GM19099 (cell line): ENCODE results near the gene SNX7.

ENCODE experiments used
- POLR2A ChIP-seq: IDR thresholded peaks from 3 replicates; pipeline ENCODE4 v1.6.1; 2011; ENCODE audit warnings: low read depth; ENCODE audit not compliant: insufficient read length; ENCODE audit errors: extremely low read depth

The SNX7 gene

GRCh38 chr1:98681812-98682211, 20.3 kb downstream of the SNX7 start:
- TF ChIP-seq POLR2A, result no peak

GRCh38 chr1:98688110-98688739, 26.7 kb downstream of the SNX7 start:
- no peak for TF ChIP-seq POLR2A

GRCh38 chr1:98690576-98690975, 29.1 kb downstream of the SNX7 start:
- TF ChIP-seq POLR2A, result no peak

- TF ChIP-seq POLR2A, result no peak
Observed at GRCh38 chr1:98692482-98692881, 31.0 kb downstream of the SNX7 start.

- no peak for TF ChIP-seq POLR2A
Observed at GRCh38 chr1:98693385-98693784, 31.9 kb downstream of the SNX7 start.

GRCh38 chr1:98696077-98696476, 34.6 kb downstream of the SNX7 start:
- no peak for TF ChIP-seq POLR2A

GRCh38 chr1:98697781-98698180, 36.3 kb downstream of the SNX7 start:
- TF ChIP-seq POLR2A, result no peak

GRCh38 chr1:98698625-98699024, 37.1 kb downstream of the SNX7 start:
- no peak for TF ChIP-seq POLR2A

- TF ChIP-seq POLR2A, result no peak
Observed at GRCh38 chr1:98700228-98700627, 38.7 kb downstream of the SNX7 start.

GRCh38 chr1:98702976-98703375, 41.5 kb downstream of the SNX7 start:
- no peak for TF ChIP-seq POLR2A

- no peak for TF ChIP-seq POLR2A
Observed at GRCh38 chr1:98704474-98704873, 43.0 kb downstream of the SNX7 start.

GRCh38 chr1:98704971-98705370, 43.5 kb downstream of the SNX7 start:
- TF ChIP-seq POLR2A, result no peak

- TF ChIP-seq POLR2A, result no peak
Observed at GRCh38 chr1:98705591-98705990, 44.1 kb downstream of the SNX7 start.

- TF ChIP-seq POLR2A, result no peak
Observed at GRCh38 chr1:98706173-98706843, 44.8 kb downstream of the SNX7 start.

- TF ChIP-seq POLR2A, result no peak
Observed at GRCh38 chr1:98707556-98707955, 46.0 kb downstream of the SNX7 start.

GRCh38 chr1:98709906-98710305, 48.4 kb downstream of the SNX7 start:
- no peak for TF ChIP-seq POLR2A

GRCh38 chr1:98723574-98723973, 62.1 kb downstream of the SNX7 start:
- no peak for TF ChIP-seq POLR2A
